HepG2 (cell line): ENCODE data around the gene CEACAM4. TPM values are rescaled to one million over a fixed set of nuclear protein-coding genes. Genes with fewer than 3 reads are reported as not detected.

Experiments
- ATAC-seq: fragments of 200-7000 bp; cut with Tn5 transposase; 3 replicates; pipeline ENCODE4 v1.9.1; 2020; ENCODE audit warnings: mild to moderate bottlenecking, moderate library complexity
- BruUV-seq: library from RNA; stranded (reverse); fragments of 400-500 nt; replicated peaks from 2 replicates; lab custom pipeline; 2021; lab: Mats Ljungman, UMichigan
- CTCF ChIA-PET: fragments of 300-600 bp; formaldehyde crosslinking; extraction: SDS; loops from one replicate; lab custom pipeline; 2021; ENCODE audit warnings: low total read pairs, inconsistent platforms, low intra/inter-chr PET ratio; lab: Yijun Ruan, JAX
- POLR2A ChIA-PET: fragments of 350-600 bp; sonication (Branson Sonifier 250); formaldehyde crosslinking; loops from one replicate; lab custom pipeline; 2020; ENCODE audit warnings: antibody characterized with exemption, inconsistent platforms; lab: Yijun Ruan, JAX
- DNase-seq: peaks from one replicate; pipeline ENCODE4 v3.0.0-alpha.2; 2015; ENCODE audit warnings: low spot score
- FAIRE-seq: peaks from 3 replicates; lab custom pipeline; 2011; peaks lifted over from hg19 to GRCh38; lab: Jason Lieb, UNC
- H2AFZ ChIP-seq: one replicate; pipeline ENCODE4 v1.6.1; 2011; ENCODE audit warnings: low read length, inconsistent platforms
- H3K27ac ChIP-seq: fragments of 300-600 bp; 3 replicates; pipeline ENCODE4 v1.8.0; 2011; ENCODE audit warnings: mixed run types, mild to moderate bottlenecking, mixed read lengths, low read length, inconsistent platforms; ENCODE audit not compliant: insufficient read depth; ENCODE audit errors: extremely low read length
- H3K27me3 ChIP-seq, 2 experiments: fragments of 200-600 bp in 1 of 2; 2 replicates in 1 of 2; 3 replicates in 1 of 2; pipeline versions ENCODE4 v1.6.0 to v1.8.0; 2011; ENCODE audit warnings: low read length in 2 of 2, mild to moderate bottlenecking in 2 of 2, moderate library complexity in 2 of 2, inconsistent platforms in 1 of 2; ENCODE audit not compliant: insufficient read depth in 2 of 2, control insufficient read depth in 1 of 2
- H3K36me3 ChIP-seq, 2 experiments: fragments of 200-600 bp in 1 of 2; replicated peaks in 1 of 2; 2 replicates in 1 of 2; 3 replicates in 1 of 2; pipeline versions ENCODE4 v1.5.1 to v1.8.0; 2011; ENCODE audit warnings: low read length in 2 of 2, inconsistent platforms in 1 of 2; ENCODE audit not compliant: insufficient read depth in 2 of 2, control insufficient read depth in 1 of 2
- H3K4me1 ChIP-seq: 2 replicates; pipeline ENCODE4 v1.5.1; 2012; ENCODE audit warnings: low read length, inconsistent platforms; ENCODE audit not compliant: insufficient read depth
- H3K4me2 ChIP-seq: 2 replicates; pipeline ENCODE4 v1.6.0; 2011; ENCODE audit warnings: low read depth, low read length, inconsistent platforms
- H3K4me3 ChIP-seq, 3 experiments: fragments of 200-600 bp in 1 of 3; sonication (generic), shearing (Covaris generic) in 1 of 3; replicated peaks in 1 of 3; 2 replicates each; pipeline ENCODE4 v1.5.1; 2011 to 2016; ENCODE audit warnings: low read length in 3 of 3, inconsistent platforms in 2 of 3, low read depth in 2 of 3, mild to moderate bottlenecking in 2 of 3, control low read depth in 1 of 3, mixed read lengths in 1 of 3; ENCODE audit not compliant: insufficient read depth in 1 of 3
- H3K79me2 ChIP-seq: one replicate; pipeline ENCODE4 v1.6.1; 2011; ENCODE audit warnings: low read length, inconsistent platforms; ENCODE audit not compliant: insufficient read depth
- H3K9ac ChIP-seq: 2 replicates; pipeline ENCODE4 v1.6.0; 2011; ENCODE audit warnings: mild to moderate bottlenecking, low read depth, low read length, inconsistent platforms; ENCODE audit not compliant: insufficient read depth
- H3K9me3 ChIP-seq: 2 replicates; pipeline ENCODE4 v1.5.1; 2012; ENCODE audit warnings: mild to moderate bottlenecking, low read length
- H4K20me1 ChIP-seq: 2 replicates; pipeline ENCODE4 v1.6.0; 2011; ENCODE audit warnings: inconsistent platforms, mild to moderate bottlenecking, low read length, moderate library complexity; ENCODE audit not compliant: insufficient read depth
- KDM4B ChIP-seq: sonication (generic); formaldehyde crosslinking; IDR thresholded peaks from 2 replicates; pipeline ENCODE4 v1.4.0; 2020; ENCODE audit warnings: missing genetic modification reagents
- PPARG ChIP-seq: conservative IDR thresholded peaks from 2 replicates; pipeline ENCODE4 v1.6.1; 2016; ENCODE audit warnings: missing biosample characterization, missing genetic modification reagents
- TCF7L2 ChIP-seq: IDR thresholded peaks from 2 replicates; pipeline ENCODE4 v1.6.1; 2011; ENCODE audit warnings: mild to moderate bottlenecking, low read depth, low read length, moderate library complexity
- THAP11 ChIP-seq: IDR thresholded peaks from 2 replicates; pipeline ENCODE4 v1.6.1; 2016; ENCODE audit warnings: missing biosample characterization, missing genetic modification reagents
- TP53 ChIP-seq: sonication (generic); formaldehyde crosslinking; conservative IDR thresholded peaks from 2 replicates; pipeline ENCODE4 v1.4.0; 2020; ENCODE audit warnings: missing genetic modification reagents
- ZNF136 ChIP-seq: sonication (generic); formaldehyde crosslinking; IDR thresholded peaks from 2 replicates; pipeline ENCODE4 v1.8.1; 2022; ENCODE audit warnings: low read depth, mild to moderate bottlenecking, moderate library complexity, missing genetic modification reagents
- ZNF543 ChIP-seq: sonication (generic); formaldehyde crosslinking; IDR thresholded peaks from 2 replicates; pipeline ENCODE4 v1.4.0; 2020; ENCODE audit warnings: mild to moderate bottlenecking, missing genetic modification reagents
- ZNF546 ChIP-seq: sonication (generic); formaldehyde crosslinking; conservative IDR thresholded peaks from 2 replicates; pipeline ENCODE4 v1.8.1; 2023; ENCODE audit warnings: mild to moderate bottlenecking, missing genetic modification reagents
- ZNF572 ChIP-seq: sonication (generic); formaldehyde crosslinking; IDR thresholded peaks from 2 replicates; pipeline ENCODE4 v1.5.1; 2020; ENCODE audit warnings: mild to moderate bottlenecking, missing genetic modification reagents
- ZNF724P ChIP-seq: sonication (generic); formaldehyde crosslinking; IDR thresholded peaks from 2 replicates; pipeline ENCODE4 v1.8.0; 2022; ENCODE audit warnings: missing genetic modification reagents, borderline replicate concordance
- ZNF792 ChIP-seq: IDR thresholded peaks from 2 replicates; pipeline ENCODE4 v1.6.1; 2016
- ZZZ3 ChIP-seq: sonication (generic); formaldehyde crosslinking; IDR thresholded peaks from 2 replicates; pipeline ENCODE4 v1.4.0; 2020; ENCODE audit warnings: missing genetic modification reagents, mild to moderate bottlenecking, borderline replicate concordance
- in situ Hi-C: cut with HindIII; loops from 2 replicates; pipeline ENCODE4 v1.10.0; 2017; ENCODE audit warnings: low pct_unique_long_range_greater_than_20kb; ENCODE audit not compliant: extremely low pct_ligation_motif_present
- intact Hi-C: fragments of 100-400 bp; cut with micrococcal nuclease; formaldehyde crosslinking; loops from one replicate; pipeline ENCODE4 v1.10.0; 2022; ENCODE audit not compliant: unreplicated experiment
- polyA plus RNA-seq, 8 experiments: library from polyadenylated mRNA; depleted of rRNA in 3 of 8; stranded (reverse) in 7 of 8; unstranded in 1 of 8; fragments of >200 nt; fragmentation: Illumina TruSeq in 4 of 8; extraction: Trizol in 4 of 8; gene quantifications; 2 replicates each; pipeline versions ENCODE4 v1.2.1 to v1.2.3, GENCODE V29; 2011 to 2016; ENCODE audit warnings: low read depth in 4 of 8, missing spikeins in 1 of 8, mixed read lengths in 1 of 8; ENCODE audit not compliant: insufficient read depth in 1 of 8
- total RNA-seq, 5 experiments: library from RNA; depleted of rRNA; stranded (reverse); fragments of >200 nt; fragmentation: Illumina TruSeq; extraction: Trizol; gene quantifications; 2 replicates each; pipeline ENCODE4 v1.2.3, GENCODE V29; 2016; ENCODE audit warnings: low read depth in 1 of 5
- TF ChIP-seq, protein P1 (sequence below): sonication (generic); formaldehyde crosslinking; IDR thresholded peaks from 2 replicates; pipeline ENCODE4 v1.4.0; 2020; ENCODE audit warnings: low read depth, missing genetic modification reagents
- TF ChIP-seq, protein P2 (sequence below): sonication (generic); formaldehyde crosslinking; IDR thresholded peaks from 2 replicates; pipeline ENCODE4 v1.8.1; 2022; ENCODE audit warnings: low read depth, mild to moderate bottlenecking, missing genetic modification reagents

The CEACAM4 gene
- total and polyA plus RNA-seq, 2 of the 13 experiments (the other 11 are each of a cell fraction or from before 2014, with no cell fraction given), result not detected

DNA sequence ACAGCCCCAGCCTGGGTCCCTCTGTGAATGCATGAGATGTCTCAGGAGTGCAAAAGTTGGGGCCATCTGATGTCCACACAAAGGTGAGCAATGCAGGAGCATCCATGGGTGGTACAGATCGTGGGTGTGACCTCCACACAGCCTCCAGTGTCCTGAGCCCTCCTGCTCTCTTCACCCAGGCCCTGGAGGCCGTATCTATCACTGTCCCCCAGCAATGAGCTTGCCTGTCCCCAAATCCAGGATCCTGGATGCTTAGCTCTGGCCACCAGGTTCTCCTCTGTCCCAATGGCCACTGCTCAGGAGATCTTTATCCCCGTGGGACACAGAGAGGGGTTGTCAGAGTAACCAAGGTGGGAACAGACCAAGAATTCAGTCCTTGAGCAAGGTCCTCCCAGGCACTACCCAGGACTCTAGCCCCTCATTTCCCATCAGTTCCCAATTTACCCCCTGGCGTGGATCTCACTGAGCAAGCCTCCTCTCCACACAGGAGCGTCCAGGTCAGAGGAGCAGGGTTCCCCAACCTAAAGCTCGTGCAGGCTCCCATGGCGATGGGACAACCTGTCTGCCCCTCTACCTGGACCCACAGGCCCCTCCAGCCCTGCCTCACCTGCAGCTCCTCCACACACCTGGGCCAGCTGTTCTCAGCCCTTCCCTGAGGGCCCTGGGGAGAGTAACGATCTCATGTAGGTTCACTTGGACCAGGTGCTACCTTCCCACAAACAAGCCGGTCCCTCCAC, 39.6 kb downstream of the CEACAM4 start (continued):
- TF ChIP-seq, protein P1, sequence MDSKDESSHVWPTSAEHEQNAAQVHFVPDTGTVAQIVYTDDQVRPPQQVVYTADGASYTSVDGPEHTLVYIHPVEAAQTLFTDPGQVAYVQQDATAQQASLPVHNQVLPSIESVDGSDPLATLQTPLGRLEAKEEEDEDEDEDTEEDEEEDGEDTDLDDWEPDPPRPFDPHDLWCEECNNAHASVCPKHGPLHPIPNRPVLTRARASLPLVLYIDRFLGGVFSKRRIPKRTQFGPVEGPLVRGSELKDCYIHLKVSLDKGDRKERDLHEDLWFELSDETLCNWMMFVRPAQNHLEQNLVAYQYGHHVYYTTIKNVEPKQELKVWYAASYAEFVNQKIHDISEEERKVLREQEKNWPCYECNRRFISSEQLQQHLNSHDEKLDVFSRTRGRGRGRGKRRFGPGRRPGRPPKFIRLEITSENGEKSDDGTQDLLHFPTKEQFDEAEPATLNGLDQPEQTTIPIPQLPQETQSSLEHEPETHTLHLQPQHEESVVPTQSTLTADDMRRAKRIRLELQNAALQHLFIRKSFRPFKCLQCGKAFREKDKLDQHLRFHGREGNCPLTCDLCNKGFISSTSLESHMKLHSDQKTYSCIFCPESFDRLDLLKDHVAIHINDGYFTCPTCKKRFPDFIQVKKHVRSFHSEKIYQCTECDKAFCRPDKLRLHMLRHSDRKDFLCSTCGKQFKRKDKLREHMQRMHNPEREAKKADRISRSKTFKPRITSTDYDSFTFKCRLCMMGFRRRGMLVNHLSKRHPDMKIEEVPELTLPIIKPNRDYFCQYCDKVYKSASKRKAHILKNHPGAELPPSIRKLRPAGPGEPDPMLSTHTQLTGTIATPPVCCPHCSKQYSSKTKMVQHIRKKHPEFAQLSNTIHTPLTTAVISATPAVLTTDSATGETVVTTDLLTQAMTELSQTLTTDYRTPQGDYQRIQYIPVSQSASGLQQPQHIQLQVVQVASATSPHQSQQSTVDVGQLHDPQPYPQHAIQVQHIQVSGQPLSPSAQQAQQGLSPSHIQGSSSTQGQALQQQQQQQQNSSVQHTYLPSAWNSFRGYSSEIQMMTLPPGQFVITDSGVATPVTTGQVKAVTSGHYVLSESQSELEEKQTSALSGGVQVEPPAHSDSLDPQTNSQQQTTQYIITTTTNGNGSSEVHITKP (CRISPR knock-in tag), result no peak
- TF ChIP-seq ZNF543, result no peak
- TF ChIP-seq ZNF136 (CRISPR knock-in tag), result no peak
- TF ChIP-seq, all 625 proteins: peak for 0

DNA sequence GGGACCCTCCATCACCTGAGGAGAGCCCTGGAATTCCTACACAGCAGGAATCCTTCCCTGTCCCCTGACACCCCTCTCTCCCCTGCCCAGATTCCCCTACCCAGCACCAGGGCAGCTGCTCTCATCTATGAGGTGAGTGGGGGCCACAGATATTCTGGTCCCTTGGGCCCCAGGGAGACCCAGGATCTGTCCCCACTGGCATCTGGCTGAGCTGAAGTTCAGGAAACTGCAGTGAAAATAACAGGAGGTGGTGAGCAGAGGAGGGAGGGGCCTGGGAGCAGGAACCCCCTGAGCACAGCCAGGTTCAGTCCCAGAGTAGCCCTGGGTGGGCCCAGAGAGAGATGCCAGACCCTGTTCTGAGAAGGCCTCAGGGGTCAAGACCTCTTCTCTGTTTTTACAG, 40.8 kb downstream of the CEACAM4 start:
- Histone ChIP-seq H3K79me2 (no peaks in the 10 kb centered on the region), H3K36me3 (no peaks in the 10 kb centered on the region), H2AFZ (no peak overlapping the region), H3K27ac (no peak overlapping the region), H4K20me1 (no peaks in the 10 kb centered on the region; the same call in 1 of the 2 replicates), H3K9me3 (peaks cover 21% of the 10 kb centered on the region), H3K4me1 (no peaks in the 10 kb centered on the region), H3K9ac (no peak overlapping the region), H3K4me3 (no peak overlapping the region), H3K4me2 (no peak overlapping the region), H3K27me3 (0 out of 5 replicates have a peak, but pooled peaks cover 0 to 1% of the 10 kb centered on the region in 2 experiments)
- ATAC-seq (no peak), FAIRE-seq (no peak), DNase-seq (no peak)
- no TSS peak for BruUV-seq
- CTCF ChIA-PET, result no interaction called here
- in situ Hi-C loops, result no loop called here
- TF ChIP-seq PPARG (no peak), ZNF792 (no peak), ZZZ3 (CRISPR knock-in tag) (no peak), ZNF572 (no peak), TCF7L2 (no peak), TP53 (CRISPR knock-in tag) (no peak), THAP11 (CRISPR knock-in tag) (no peak), ZNF724P (CRISPR knock-in tag) (no peak), ZNF546 (CRISPR knock-in tag) (no peak), KDM4B (CRISPR knock-in tag) (no peak)
- TF ChIP-seq, protein P2, sequence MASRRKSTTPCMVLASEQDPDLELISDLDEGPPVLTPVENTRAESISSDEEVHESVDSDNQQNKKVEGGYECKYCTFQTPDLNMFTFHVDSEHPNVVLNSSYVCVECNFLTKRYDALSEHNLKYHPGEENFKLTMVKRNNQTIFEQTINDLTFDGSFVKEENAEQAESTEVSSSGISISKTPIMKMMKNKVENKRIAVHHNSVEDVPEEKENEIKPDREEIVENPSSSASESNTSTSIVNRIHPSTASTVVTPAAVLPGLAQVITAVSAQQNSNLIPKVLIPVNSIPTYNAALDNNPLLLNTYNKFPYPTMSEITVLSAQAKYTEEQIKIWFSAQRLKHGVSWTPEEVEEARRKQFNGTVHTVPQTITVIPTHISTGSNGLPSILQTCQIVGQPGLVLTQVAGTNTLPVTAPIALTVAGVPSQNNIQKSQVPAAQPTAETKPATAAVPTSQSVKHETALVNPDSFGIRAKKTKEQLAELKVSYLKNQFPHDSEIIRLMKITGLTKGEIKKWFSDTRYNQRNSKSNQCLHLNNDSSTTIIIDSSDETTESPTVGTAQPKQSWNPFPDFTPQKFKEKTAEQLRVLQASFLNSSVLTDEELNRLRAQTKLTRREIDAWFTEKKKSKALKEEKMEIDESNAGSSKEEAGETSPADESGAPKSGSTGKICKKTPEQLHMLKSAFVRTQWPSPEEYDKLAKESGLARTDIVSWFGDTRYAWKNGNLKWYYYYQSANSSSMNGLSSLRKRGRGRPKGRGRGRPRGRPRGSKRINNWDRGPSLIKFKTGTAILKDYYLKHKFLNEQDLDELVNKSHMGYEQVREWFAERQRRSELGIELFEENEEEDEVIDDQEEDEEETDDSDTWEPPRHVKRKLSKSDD (CRISPR knock-in tag), result no peak
- intact Hi-C loops, result no loop called here
- POLR2A ChIA-PET, result no interaction called here
